ENCODE measurements around the gene PRKCA.

Gene PRKCA

DNA sequence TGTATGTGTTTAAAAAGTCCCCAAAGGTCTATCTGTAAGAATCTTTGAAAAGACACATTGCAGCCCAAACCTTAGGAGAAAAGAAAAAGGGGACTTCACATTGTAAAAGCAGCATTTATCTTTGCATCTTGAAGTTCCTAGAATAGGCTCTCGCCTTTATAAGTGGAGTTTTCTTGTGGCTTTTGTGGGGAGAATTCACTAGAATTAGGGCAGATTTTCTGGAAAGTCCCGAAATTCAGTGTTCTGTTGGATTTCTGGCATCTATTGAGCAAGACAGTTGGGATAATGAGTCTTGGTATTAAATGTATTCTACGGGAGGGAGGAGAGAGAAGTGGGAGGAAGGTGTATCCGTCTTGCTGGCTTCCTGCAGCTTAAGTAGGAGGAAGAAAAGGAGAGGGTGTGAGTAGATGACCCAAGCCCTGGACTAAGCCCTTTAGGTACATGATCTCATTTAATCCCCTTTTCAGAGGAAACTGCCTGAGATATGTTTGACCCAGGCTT, 62.6 kb downstream of the PRKCA start:
- no peak for DNase-seq (ENCODE audit: low read depth)
- TF ChIP-seq, protein P1, sequence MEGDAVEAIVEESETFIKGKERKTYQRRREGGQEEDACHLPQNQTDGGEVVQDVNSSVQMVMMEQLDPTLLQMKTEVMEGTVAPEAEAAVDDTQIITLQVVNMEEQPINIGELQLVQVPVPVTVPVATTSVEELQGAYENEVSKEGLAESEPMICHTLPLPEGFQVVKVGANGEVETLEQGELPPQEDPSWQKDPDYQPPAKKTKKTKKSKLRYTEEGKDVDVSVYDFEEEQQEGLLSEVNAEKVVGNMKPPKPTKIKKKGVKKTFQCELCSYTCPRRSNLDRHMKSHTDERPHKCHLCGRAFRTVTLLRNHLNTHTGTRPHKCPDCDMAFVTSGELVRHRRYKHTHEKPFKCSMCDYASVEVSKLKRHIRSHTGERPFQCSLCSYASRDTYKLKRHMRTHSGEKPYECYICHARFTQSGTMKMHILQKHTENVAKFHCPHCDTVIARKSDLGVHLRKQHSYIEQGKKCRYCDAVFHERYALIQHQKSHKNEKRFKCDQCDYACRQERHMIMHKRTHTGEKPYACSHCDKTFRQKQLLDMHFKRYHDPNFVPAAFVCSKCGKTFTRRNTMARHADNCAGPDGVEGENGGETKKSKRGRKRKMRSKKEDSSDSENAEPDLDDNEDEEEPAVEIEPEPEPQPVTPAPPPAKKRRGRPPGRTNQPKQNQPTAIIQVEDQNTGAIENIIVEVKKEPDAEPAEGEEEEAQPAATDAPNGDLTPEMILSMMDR (conservative IDR thresholded peaks at IDR 0.05; ENCODE audit: low read depth, low read length): no peak
- H3K4me3 ChIP-seq (ENCODE audit: low read length): no peak overlapping the region

DNA sequence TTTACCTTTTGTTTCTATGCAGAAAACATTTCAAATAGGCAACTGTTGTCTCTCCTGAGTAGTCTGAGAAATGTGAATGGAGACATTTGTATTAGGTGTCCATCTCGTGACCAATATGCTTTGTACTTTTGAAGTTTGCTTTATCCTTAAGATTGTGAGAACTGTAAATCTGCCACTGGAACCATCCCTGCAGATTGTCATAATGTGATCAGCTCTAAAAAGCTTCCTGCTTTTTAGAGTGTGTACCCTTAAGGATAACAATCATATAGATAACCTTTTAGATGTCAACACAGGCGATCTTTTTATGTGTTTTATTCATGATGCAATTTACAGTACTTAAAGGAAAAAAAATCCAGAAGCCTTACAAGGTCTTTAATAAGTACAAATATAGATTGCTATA, 63.5 kb downstream of the PRKCA start:
- TF ChIP-seq, protein P1 (conservative IDR thresholded peaks at IDR 0.05; ENCODE audit: low read depth, low read length): no peak
- no peak overlapping the region for H3K4me3 ChIP-seq (ENCODE audit: low read length)
- DNase-seq (ENCODE audit: low read depth): no peak

DNA sequence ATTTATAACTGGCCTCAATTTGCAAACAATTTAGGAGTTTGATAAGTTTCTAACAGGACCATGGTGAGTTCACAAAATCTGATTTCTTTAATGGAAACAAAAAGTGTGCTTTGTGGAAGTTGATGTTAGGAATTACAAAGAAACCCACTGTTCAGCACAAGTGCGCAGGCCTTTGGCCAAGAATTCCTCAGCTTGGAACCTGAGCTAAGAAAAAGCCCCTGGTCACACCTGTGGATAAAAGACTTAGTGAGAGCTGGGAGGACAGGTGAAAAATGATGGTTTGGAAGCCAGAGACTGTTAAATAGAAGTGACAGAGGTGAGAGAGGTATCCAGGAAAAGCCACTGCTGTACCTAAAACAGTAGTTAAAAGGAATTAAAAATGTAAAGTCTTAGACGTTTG, 64.7 kb downstream of the PRKCA start:
- TF ChIP-seq, protein P1 (conservative IDR thresholded peaks at IDR 0.05; ENCODE audit: low read depth, low read length): no peak
- DNase-seq (ENCODE audit: low read depth): no peak

DNA sequence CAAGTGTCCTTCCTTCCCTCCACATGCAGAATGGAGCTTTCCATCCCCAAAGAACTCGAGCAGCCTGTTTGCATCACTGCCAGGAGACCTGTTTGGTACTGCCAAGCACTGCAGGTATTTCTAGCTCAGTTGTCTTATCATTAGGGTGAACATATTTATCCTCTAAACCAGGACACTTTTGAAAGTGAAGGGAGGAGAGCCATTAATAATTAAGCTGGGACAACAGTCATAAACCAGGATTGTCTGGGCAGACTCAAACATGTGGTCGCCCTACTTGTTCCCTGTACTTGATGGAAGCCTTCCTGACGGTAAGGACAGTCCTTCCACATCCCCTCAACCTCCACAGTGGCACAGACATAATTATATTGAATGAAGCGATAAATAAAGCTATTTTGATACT, 67.4 kb downstream of the PRKCA start:
- no peak for DNase-seq (ENCODE audit: low read depth)
- no peak overlapping the region for H3K4me3 ChIP-seq (ENCODE audit: low read length)
- TF ChIP-seq, protein P1 (conservative IDR thresholded peaks at IDR 0.05; ENCODE audit: low read depth, low read length): no peak

More for the DNA sequence above, 64.7 kb downstream of the PRKCA start:
- H3K4me3 ChIP-seq (ENCODE audit: low read length): no peak overlapping the region

DNA sequence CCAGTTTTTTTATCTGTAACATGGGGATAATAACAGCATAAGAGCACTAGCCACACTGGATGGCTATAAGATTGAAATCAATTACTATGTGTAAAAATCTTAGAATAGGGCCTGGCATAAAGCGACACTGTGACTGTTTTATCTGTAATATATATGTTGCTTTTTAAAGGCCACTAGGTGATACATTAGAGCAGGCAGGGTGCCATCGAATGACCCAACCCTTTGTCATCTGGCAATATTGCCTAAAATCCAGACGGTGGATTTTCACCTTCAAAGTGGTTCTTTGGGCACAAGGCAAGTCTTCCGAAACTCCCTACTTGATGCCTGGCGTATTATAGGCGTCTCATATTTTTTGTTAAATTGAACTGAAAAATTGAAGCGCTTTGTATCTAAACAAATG, 69.1 kb downstream of the PRKCA start:
- no peak for DNase-seq (ENCODE audit: low read depth)

DNA sequence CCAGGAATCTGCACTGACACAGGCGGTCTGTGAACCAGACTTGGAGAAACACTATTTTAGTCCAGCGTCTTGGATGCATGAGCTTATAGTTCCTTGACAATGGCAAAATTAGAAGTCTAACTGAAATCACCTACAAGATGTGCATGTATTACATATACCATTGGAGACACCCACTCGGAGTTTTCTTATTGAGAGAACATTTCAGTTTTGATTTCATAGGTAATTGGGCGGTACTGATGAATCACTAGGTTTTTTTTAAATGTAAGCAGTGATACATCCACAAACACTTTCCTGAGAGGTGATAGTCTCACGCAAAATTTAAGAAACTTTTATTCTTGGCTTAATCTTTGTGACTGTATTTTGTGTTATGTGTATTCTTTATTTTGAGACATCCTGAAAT, 69.8 kb downstream of the PRKCA start:
- H3K4me3 ChIP-seq (ENCODE audit: low read length): no peak overlapping the region
- TF ChIP-seq, protein P1 (conservative IDR thresholded peaks at IDR 0.05; ENCODE audit: low read depth, low read length): no peak
- DNase-seq (ENCODE audit: low read depth): no peak

More for the DNA sequence above, 69.1 kb downstream of the PRKCA start:
- TF ChIP-seq, protein P1 (conservative IDR thresholded peaks at IDR 0.05; ENCODE audit: low read depth, low read length): no peak
- H3K4me3 ChIP-seq (ENCODE audit: low read length): no peak overlapping the region

DNA sequence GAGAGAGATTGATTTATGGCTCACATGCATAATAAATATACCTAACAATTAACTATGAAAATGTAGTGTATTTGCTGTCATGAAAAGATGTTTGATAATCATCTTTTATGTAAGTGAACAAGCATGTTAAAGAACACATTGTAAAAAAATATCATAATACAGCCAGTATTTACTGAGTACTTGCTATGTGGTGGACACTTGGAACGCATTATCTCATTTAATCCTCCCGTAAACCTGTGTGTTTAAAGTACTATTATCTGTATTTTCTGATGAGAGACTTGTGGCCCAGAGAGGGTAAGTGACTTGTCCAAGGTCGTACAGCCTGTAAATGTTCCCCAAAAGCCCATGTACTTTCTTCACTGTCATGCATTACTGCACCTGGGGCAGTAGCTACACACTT, 70.7 kb downstream of the PRKCA start:
- no peak for DNase-seq (ENCODE audit: low read depth)
- TF ChIP-seq, protein P1 (conservative IDR thresholded peaks at IDR 0.05; ENCODE audit: low read depth, low read length): no peak
- no peak overlapping the region for H3K4me3 ChIP-seq (ENCODE audit: low read length)

All from retinal pigment epithelial cell (primary cell).